ENCODE measurements around the gene EMD.
A peak's percentile ranks its signal among the peaks of the same experiment; 100 is the strongest.

Gene EMD

GRCh38 chrX:154375156-154375504 is 4.0 kb upstream of the EMD start:
- TF ChIP-seq SIN3A (IDR thresholded peaks at IDR 0.05; ENCODE audit: borderline replicate concordance, insufficient read depth, low read length), result no peak
- no peak for TF ChIP-seq POLR2AphosphoS5 (IDR thresholded peaks at IDR 0.05; ENCODE audit: low read depth, low read length)
- no peak for TF ChIP-seq FOXP2 (optimal IDR thresholded peaks at IDR 0.05; ENCODE audit: borderline replicate concordance, extremely low read depth, extremely low read length, insufficient read depth)
- no peak for TF ChIP-seq TAF1 (IDR thresholded peaks at IDR 0.05; ENCODE audit: borderline replicate concordance, insufficient read depth, low read length)
- TF ChIP-seq, protein P1, sequence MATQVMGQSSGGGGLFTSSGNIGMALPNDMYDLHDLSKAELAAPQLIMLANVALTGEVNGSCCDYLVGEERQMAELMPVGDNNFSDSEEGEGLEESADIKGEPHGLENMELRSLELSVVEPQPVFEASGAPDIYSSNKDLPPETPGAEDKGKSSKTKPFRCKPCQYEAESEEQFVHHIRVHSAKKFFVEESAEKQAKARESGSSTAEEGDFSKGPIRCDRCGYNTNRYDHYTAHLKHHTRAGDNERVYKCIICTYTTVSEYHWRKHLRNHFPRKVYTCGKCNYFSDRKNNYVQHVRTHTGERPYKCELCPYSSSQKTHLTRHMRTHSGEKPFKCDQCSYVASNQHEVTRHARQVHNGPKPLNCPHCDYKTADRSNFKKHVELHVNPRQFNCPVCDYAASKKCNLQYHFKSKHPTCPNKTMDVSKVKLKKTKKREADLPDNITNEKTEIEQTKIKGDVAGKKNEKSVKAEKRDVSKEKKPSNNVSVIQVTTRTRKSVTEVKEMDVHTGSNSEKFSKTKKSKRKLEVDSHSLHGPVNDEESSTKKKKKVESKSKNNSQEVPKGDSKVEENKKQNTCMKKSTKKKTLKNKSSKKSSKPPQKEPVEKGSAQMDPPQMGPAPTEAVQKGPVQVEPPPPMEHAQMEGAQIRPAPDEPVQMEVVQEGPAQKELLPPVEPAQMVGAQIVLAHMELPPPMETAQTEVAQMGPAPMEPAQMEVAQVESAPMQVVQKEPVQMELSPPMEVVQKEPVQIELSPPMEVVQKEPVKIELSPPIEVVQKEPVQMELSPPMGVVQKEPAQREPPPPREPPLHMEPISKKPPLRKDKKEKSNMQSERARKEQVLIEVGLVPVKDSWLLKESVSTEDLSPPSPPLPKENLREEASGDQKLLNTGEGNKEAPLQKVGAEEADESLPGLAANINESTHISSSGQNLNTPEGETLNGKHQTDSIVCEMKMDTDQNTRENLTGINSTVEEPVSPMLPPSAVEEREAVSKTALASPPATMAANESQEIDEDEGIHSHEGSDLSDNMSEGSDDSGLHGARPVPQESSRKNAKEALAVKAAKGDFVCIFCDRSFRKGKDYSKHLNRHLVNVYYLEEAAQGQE (IDR thresholded peaks at IDR 0.05; ENCODE audit: insufficient read depth in 1 of 2, low read depth in 2 of 2, low read length in 2 of 2), result no peak

- no peak for TF ChIP-seq SIN3A (IDR thresholded peaks at IDR 0.05; ENCODE audit: borderline replicate concordance, insufficient read depth, low read length)
- no peak for TF ChIP-seq TAF1 (IDR thresholded peaks at IDR 0.05; ENCODE audit: borderline replicate concordance, insufficient read depth, low read length)
- TF ChIP-seq POLR2AphosphoS5 (IDR thresholded peaks at IDR 0.05; ENCODE audit: low read depth, low read length), result no peak
- no peak for TF ChIP-seq FOXP2 (optimal IDR thresholded peaks at IDR 0.05; ENCODE audit: borderline replicate concordance, extremely low read depth, extremely low read length, insufficient read depth)
- TF ChIP-seq, protein P1 (IDR thresholded peaks at IDR 0.05; ENCODE audit: insufficient read depth in 1 of 2, low read depth in 2 of 2, low read length in 2 of 2), result no peak
Observed at GRCh38 chrX:154376774-154377173, 2.3 kb upstream of the EMD start.

GRCh38 chrX:154378059-154378798 is 866 bp upstream of the EMD start:
- TF ChIP-seq TAF1 (IDR thresholded peaks at IDR 0.05; ENCODE audit: borderline replicate concordance, insufficient read depth, low read length), result no peak
- no peak for TF ChIP-seq SIN3A (IDR thresholded peaks at IDR 0.05; ENCODE audit: borderline replicate concordance, insufficient read depth, low read length)
- TF ChIP-seq POLR2AphosphoS5 (IDR thresholded peaks at IDR 0.05; ENCODE audit: low read depth, low read length), result peak; percentile 54; the same call in 1 of the 2 replicates

DNA sequence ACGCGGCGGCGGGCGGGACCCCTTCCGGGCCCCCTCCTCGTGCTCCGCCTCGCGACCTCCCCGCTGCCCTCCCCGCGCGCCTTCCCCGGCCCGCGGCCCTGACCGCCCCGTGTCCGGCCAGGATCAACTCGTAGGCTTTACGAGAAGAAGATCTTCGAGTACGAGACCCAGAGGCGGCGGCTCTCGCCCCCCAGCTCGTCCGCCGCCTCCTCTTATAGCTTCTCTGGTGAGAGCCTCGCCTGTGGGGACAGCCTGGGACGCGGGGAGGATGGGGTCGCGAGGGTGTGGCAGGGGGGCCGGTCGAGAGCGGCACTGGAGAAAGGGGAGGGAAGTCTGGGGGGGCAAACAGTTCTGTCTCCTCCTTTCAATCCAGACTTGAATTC is 465 bp downstream of the EMD start:
- TF ChIP-seq TAF1 (IDR thresholded peaks at IDR 0.05; ENCODE audit: borderline replicate concordance, insufficient read depth, low read length) (no peak), FOXP2 (optimal IDR thresholded peaks at IDR 0.05; ENCODE audit: borderline replicate concordance, extremely low read depth, extremely low read length, insufficient read depth) (no peak), POLR2AphosphoS5 (IDR thresholded peaks at IDR 0.05; ENCODE audit: low read depth, low read length) (no peak), SIN3A (IDR thresholded peaks at IDR 0.05; ENCODE audit: borderline replicate concordance, insufficient read depth, low read length) (no peak)
- TF ChIP-seq, protein P1 (IDR thresholded peaks at IDR 0.05; ENCODE audit: insufficient read depth in 1 of 2, low read depth in 2 of 2, low read length in 2 of 2), result no peak

GRCh38 chrX:154380153-154380552 is 1.1 kb downstream of the EMD start:
- TF ChIP-seq FOXP2 (optimal IDR thresholded peaks at IDR 0.05; ENCODE audit: borderline replicate concordance, extremely low read depth, extremely low read length, insufficient read depth) (no peak), POLR2AphosphoS5 (IDR thresholded peaks at IDR 0.05; ENCODE audit: low read depth, low read length) (no peak), SIN3A (IDR thresholded peaks at IDR 0.05; ENCODE audit: borderline replicate concordance, insufficient read depth, low read length) (no peak), TAF1 (IDR thresholded peaks at IDR 0.05; ENCODE audit: borderline replicate concordance, insufficient read depth, low read length) (no peak)
- TF ChIP-seq, protein P1 (IDR thresholded peaks at IDR 0.05; ENCODE audit: insufficient read depth in 1 of 2, low read depth in 2 of 2, low read length in 2 of 2), result no peak

Data from PFSK-1 (cell line).